SU-DHL-6 (cell line): ENCODE data around the gene SNTG2.

Experiments
- CTCF ChIP-seq: fragments of 200-600 bp; sonication (generic); IDR thresholded peaks from one replicate; pipeline ENCODE4 v1.5.1; 2017; ENCODE audit warnings: antibody characterized with exemption, mild to moderate bottlenecking, low read length, moderate library complexity; ENCODE audit not compliant: insufficient read depth, poor library complexity, severe bottlenecking
- EZH2phosphoT487 ChIP-seq: fragments of 200-600 bp; sonication (generic), shearing (Covaris generic); conservative IDR thresholded peaks from 2 replicates; pipeline ENCODE4 v1.6.1; 2018; ENCODE audit warnings: mild to moderate bottlenecking, antibody characterized with exemption, low read length, moderate library complexity, mixed read lengths

- TF ChIP-seq CTCF = no peak
- TF ChIP-seq EZH2phosphoT487 = no peak
These were observed 187.3 kb downstream of the SNTG2 start for GRCh38 chr2:1137913-1138391.
